Measurements from ENCODE around the gene NDUFV1. TPM values are rescaled to one million over a fixed set of nuclear protein-coding genes. Genes with fewer than 3 reads are reported as not detected.
"Not testable (repeated sequence)": the region's sequence is repeated elsewhere in the genome, so short reads cannot be mapped to it uniquely, and the experiment has no call there.

NDUFV1 gene
- total RNA-seq, 4 donors from 2014 or later: 75.6 to 207 (median 142) TPM

- Histone ChIP-seq H3K27ac (no peak overlapping the region), H3K27me3 (no peaks in the 10 kb centered on the region), H3K4me1 (no peaks in the 10 kb centered on the region), H3K9me3 (no peaks in the 10 kb centered on the region), H3K4me3 (no peak overlapping the region), H3K36me3 (no peaks in the 10 kb centered on the region)
- TF ChIP-seq POLR2A (IDR thresholded peaks at IDR 0.05) (no peak), CTCF (IDR thresholded peaks at IDR 0.05) (no peak)
- intact Hi-C loops (cut with DNase I; ENCODE audit: low total_unique reads): no loop called here
- no peak for DNase-seq
These were observed 46.5 kb downstream of the NDUFV1 start for GRCh38 chr11:67652965-67653845.

- no peaks in the 10 kb centered on the region for H3K4me1 ChIP-seq
- intact Hi-C loops (cut with DNase I; ENCODE audit: low total_unique reads): no loop called here
- TF ChIP-seq POLR2A (IDR thresholded peaks at IDR 0.05): no peak
- TF ChIP-seq CTCF (IDR thresholded peaks at IDR 0.05): no peak
- no peak overlapping the region for H3K27ac ChIP-seq
- H3K27me3 ChIP-seq: no peaks in the 10 kb centered on the region
- no peaks in the 10 kb centered on the region for H3K36me3 ChIP-seq
- no peaks in the 10 kb centered on the region for H3K9me3 ChIP-seq
- H3K4me3 ChIP-seq: no peak overlapping the region
- DNase-seq: no peak
These were observed 47.5 kb downstream of the NDUFV1 start for GRCh38 chr11:67654225-67654624.

GRCh38 chr11:67656278-67656922 is 49.7 kb downstream of the NDUFV1 start:
- no peaks in the 10 kb centered on the region for H3K27me3 ChIP-seq
- no peak overlapping the region for H3K27ac ChIP-seq
- H3K36me3 ChIP-seq: no peaks in the 10 kb centered on the region
- H3K4me1 ChIP-seq: no peaks in the 10 kb centered on the region
- intact Hi-C loops (cut with DNase I; ENCODE audit: low total_unique reads): no loop called here
- no peak overlapping the region for H3K4me3 ChIP-seq
- no peaks in the 10 kb centered on the region for H3K9me3 ChIP-seq
- TF ChIP-seq CTCF (IDR thresholded peaks at IDR 0.05) (no peak), POLR2A (IDR thresholded peaks at IDR 0.05) (no peak)
- no peak for DNase-seq

GRCh38 chr11:67657300-67657699 is 50.6 kb downstream of the NDUFV1 start:
- intact Hi-C loops (cut with DNase I; ENCODE audit: low total_unique reads): no loop called here
- TF ChIP-seq POLR2A (IDR thresholded peaks at IDR 0.05): no peak
- TF ChIP-seq CTCF (IDR thresholded peaks at IDR 0.05): no peak
- H3K27ac ChIP-seq: no peak overlapping the region

GRCh38 chr11:67659651-67660165 is 53.0 kb downstream of the NDUFV1 start:
- H3K36me3 ChIP-seq; H3K4me1 ChIP-seq; intact Hi-C loops (cut with DNase I; ENCODE audit: low total_unique reads); H3K9me3 ChIP-seq; H3K4me3 ChIP-seq; H3K27me3 ChIP-seq; H3K27ac ChIP-seq; DNase-seq: not testable (repeated sequence)

More at GRCh38 chr11:67657300-67657699, 50.6 kb downstream of the NDUFV1 start:
- H3K36me3 ChIP-seq: no peaks in the 10 kb centered on the region
- H3K9me3 ChIP-seq: no peaks in the 10 kb centered on the region
- H3K27me3 ChIP-seq: no peaks in the 10 kb centered on the region
- H3K4me3 ChIP-seq: no peak overlapping the region
- no peaks in the 10 kb centered on the region for H3K4me1 ChIP-seq
- DNase-seq: no peak

GRCh38 chr11:67660752-67661151 is 54.0 kb downstream of the NDUFV1 start:
- intact Hi-C loops (cut with DNase I; ENCODE audit: low total_unique reads); H3K27me3 ChIP-seq; H3K4me3 ChIP-seq; H3K27ac ChIP-seq; H3K36me3 ChIP-seq; H3K4me1 ChIP-seq; DNase-seq; H3K9me3 ChIP-seq: not testable (repeated sequence)
